ENCODE data around the gene DHX35. TPM values are rescaled to one million over a fixed set of nuclear protein-coding genes. Genes with fewer than 3 reads are reported as not detected.

DHX35 gene
- total RNA-seq, 1 experiment from 2014 or later: 20.4 TPM

DNA sequence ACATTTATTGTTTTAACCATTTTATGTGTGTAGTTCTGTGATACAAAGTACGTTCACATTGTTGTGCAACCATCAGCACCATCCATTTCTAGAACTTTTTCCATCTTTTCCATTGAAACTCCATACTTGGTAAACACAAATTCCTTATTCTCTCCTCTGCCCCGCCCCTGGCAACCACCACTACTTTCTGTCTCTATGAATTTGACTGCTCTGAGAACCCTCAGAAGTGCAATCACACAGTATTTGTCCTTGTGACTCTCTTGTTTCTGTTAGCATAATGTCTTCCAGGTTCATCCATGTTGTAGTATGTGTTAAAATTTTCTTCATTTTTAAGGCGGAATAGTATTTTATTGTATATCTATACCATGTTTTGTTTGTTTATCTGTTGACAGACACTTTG lies 56.9 kb downstream of the DHX35 start:
- peaks cover 7% of the 10 kb centered on the region for H3K4me1 Mint-ChIP-seq
- no peak for ATAC-seq

DNA sequence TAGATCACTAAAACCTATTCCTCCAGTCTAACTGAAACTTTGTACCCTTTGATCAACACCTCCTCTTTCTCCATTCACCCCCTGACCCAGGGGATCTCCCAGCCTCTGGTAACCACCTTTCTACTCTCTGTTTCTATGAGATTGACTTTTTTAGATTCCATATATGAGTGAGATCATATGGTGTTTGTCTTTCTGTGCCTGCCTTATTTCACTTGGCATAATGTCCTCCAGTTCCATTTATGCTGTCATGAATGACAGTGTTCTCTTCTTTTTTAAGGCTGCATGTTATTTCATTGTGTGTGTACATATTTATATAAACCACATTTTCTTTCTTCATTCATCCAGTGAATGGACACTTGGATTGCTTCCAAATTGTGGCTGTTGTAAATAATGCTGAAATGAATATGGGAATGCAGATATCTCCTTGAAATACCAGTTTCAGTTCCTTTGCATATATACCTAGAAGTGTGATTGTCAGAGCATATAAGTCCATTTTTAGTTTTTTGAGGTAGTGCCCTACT lies 57.7 kb downstream of the DHX35 start:
- no peak for TF ChIP-seq CREB1 (CRISPR knock-in tag; IDR thresholded peaks at IDR 0.05)
- DNase-seq (ENCODE audit: low spot score): no peak
- Mint-ChIP-seq H3K27me3 (ENCODE audit: low read depth) (no peaks in the 10 kb centered on the region), H3K4me1 (peaks cover 7% of the 10 kb centered on the region), H3K27ac (no peak overlapping the region), H3K4me3 (no peak overlapping the region), H3K36me3 (peaks cover 72% of the 10 kb centered on the region), H3K9me3 (peaks cover 9% of the 10 kb centered on the region; the same call in 1 of the 2 replicates)
- ATAC-seq: no peak
- ChIA-PET CTCF (no interaction called here), POLR2A (no interaction called here)

More for the DNA sequence above, 56.9 kb downstream of the DHX35 start:
- H3K4me3 Mint-ChIP-seq: no peak overlapping the region
- peaks cover 9% of the 10 kb centered on the region; the same call in 1 of the 2 replicates for H3K9me3 Mint-ChIP-seq
- CTCF ChIA-PET: no interaction called here
- POLR2A ChIA-PET: no interaction called here
- H3K36me3 Mint-ChIP-seq: peaks cover 75% of the 10 kb centered on the region
- no peaks in the 10 kb centered on the region for H3K27me3 Mint-ChIP-seq (ENCODE audit: low read depth)
- no peak for DNase-seq (ENCODE audit: low spot score)
- TF ChIP-seq USF1 (CRISPR knock-in tag; IDR thresholded peaks at IDR 0.05) (no peak), ZNF219 (CRISPR knock-in tag; IDR thresholded peaks at IDR 0.05; ENCODE audit: borderline replicate concordance) (no peak), ZNF416 (CRISPR knock-in tag; IDR thresholded peaks at IDR 0.05) (no peak), NFYB (CRISPR knock-in tag; conservative IDR thresholded peaks at IDR 0.05; ENCODE audit: low read depth) (no peak), ZNF232 (CRISPR knock-in tag; IDR thresholded peaks at IDR 0.05) (no peak), KAT7 (CRISPR knock-in tag; IDR thresholded peaks at IDR 0.05; ENCODE audit: borderline replicate concordance) (no peak)
- TF ChIP-seq, protein P1, sequence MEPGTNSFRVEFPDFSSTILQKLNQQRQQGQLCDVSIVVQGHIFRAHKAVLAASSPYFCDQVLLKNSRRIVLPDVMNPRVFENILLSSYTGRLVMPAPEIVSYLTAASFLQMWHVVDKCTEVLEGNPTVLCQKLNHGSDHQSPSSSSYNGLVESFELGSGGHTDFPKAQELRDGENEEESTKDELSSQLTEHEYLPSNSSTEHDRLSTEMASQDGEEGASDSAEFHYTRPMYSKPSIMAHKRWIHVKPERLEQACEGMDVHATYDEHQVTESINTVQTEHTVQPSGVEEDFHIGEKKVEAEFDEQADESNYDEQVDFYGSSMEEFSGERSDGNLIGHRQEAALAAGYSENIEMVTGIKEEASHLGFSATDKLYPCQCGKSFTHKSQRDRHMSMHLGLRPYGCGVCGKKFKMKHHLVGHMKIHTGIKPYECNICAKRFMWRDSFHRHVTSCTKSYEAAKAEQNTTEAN (CRISPR knock-in tag; IDR thresholded peaks at IDR 0.05): no peak
- H3K27ac Mint-ChIP-seq: no peak overlapping the region

DNA sequence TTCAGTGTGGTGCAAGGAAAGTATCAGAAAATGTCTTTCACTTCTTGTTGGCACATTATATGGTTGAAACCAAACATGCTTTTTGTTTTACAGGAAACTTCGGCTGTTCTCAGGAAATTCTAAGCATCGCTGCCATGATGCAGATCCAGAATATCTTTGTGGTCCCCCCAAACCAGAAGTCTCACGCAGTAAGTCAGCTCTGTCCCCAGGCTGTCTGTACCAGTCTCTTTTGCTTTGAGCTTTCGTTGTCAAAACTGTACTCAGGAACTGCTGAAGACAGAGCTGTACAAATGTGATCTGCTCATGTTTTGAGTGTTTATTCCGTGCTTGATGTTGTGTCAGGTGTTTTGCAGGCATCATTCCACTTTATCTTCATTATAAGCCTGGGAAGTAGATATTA lies 59.6 kb downstream of the DHX35 start:
- Mint-ChIP-seq H3K27ac (no peak overlapping the region), H3K4me1 (peaks cover 5% of the 10 kb centered on the region; the same call in 1 of the 2 replicates), H3K27me3 (ENCODE audit: low read depth) (no peaks in the 10 kb centered on the region), H3K9me3 (peaks cover under 1% of the 10 kb centered on the region; the same call in 1 of the 2 replicates), H3K4me3 (no peak overlapping the region), H3K36me3 (peaks cover 61% of the 10 kb centered on the region)
- ATAC-seq: no peak
- DNase-seq (ENCODE audit: low spot score): no peak
- ChIA-PET POLR2A (no interaction called here), CTCF (interaction anchor here (1.8 kb wide), 1 partner anchor 28 kb away, joined by 6 read pairs; no protein-coding TSS in a partner anchor)
- TF ChIP-seq NR2C2 (CRISPR knock-in tag; IDR thresholded peaks at IDR 0.05): no peak
- TF ChIP-seq, protein P2, sequence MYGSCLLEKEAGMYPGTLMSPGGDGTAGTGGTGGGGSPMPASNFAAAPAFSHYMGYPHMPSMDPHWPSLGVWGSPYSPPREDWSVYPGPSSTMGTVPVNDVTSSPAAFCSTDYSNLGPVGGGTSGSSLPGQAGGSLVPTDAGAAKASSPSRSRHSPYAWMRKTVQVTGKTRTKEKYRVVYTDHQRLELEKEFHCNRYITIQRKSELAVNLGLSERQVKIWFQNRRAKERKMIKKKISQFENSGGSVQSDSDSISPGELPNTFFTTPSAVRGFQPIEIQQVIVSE (CRISPR knock-in tag; IDR thresholded peaks at IDR 0.05; ENCODE audit: borderline replicate concordance): no peak
- TF ChIP-seq NR1H2 (CRISPR knock-in tag; IDR thresholded peaks at IDR 0.05): no peak
- no peak for TF ChIP-seq FOXJ3 (CRISPR knock-in tag; IDR thresholded peaks at IDR 0.05; ENCODE audit: borderline replicate concordance)
- no peak for TF ChIP-seq ESRRA (CRISPR knock-in tag; IDR thresholded peaks at IDR 0.05; ENCODE audit: borderline replicate concordance)
- TF ChIP-seq NR3C1 (CRISPR knock-in tag; conservative IDR thresholded peaks at IDR 0.05; ENCODE audit: low read depth): no peak
- TF ChIP-seq ETV6 (CRISPR knock-in tag; IDR thresholded peaks at IDR 0.05): no peak
- TF ChIP-seq USF2 (CRISPR knock-in tag; IDR thresholded peaks at IDR 0.05): no peak
- no peak for TF ChIP-seq ZNF416 (CRISPR knock-in tag; IDR thresholded peaks at IDR 0.05)
- no peak for TF ChIP-seq MYBL2 (CRISPR knock-in tag; IDR thresholded peaks at IDR 0.05)
- no peak for TF ChIP-seq ZNF532 (CRISPR knock-in tag; IDR thresholded peaks at IDR 0.05; ENCODE audit: borderline replicate concordance)
- TF ChIP-seq, protein P3, sequence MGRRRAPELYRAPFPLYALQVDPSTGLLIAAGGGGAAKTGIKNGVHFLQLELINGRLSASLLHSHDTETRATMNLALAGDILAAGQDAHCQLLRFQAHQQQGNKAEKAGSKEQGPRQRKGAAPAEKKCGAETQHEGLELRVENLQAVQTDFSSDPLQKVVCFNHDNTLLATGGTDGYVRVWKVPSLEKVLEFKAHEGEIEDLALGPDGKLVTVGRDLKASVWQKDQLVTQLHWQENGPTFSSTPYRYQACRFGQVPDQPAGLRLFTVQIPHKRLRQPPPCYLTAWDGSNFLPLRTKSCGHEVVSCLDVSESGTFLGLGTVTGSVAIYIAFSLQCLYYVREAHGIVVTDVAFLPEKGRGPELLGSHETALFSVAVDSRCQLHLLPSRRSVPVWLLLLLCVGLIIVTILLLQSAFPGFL (CRISPR knock-in tag; IDR thresholded peaks at IDR 0.05; ENCODE audit: borderline replicate concordance): no peak
- TF ChIP-seq GTF2I (CRISPR knock-in tag; conservative IDR thresholded peaks at IDR 0.05): no peak
- no peak for TF ChIP-seq ZSCAN18 (CRISPR knock-in tag; IDR thresholded peaks at IDR 0.05)
